OCI-LY7 (cell line): Measurements from ENCODE around the gene SDK2.

Experiments
- EZH2phosphoT487 ChIP-seq: fragments of 200-600 bp; sonication (generic); IDR thresholded peaks from 2 replicates; pipeline ENCODE4 v1.6.1; 2018; ENCODE audit warnings: low read depth, borderline replicate concordance, mild to moderate bottlenecking, mixed run types, antibody characterized with exemption, low read length, moderate library complexity, mixed read lengths
- TF ChIP-seq, protein P1 (sequence below): fragments of 200-600 bp; sonication (generic); conservative IDR thresholded peaks from 2 replicates; pipeline ENCODE4 v1.5.1; 2014; ENCODE audit warnings: mild to moderate bottlenecking, antibody characterized with exemption, low read length, moderate library complexity, mixed read lengths

- TF ChIP-seq, protein P1, sequence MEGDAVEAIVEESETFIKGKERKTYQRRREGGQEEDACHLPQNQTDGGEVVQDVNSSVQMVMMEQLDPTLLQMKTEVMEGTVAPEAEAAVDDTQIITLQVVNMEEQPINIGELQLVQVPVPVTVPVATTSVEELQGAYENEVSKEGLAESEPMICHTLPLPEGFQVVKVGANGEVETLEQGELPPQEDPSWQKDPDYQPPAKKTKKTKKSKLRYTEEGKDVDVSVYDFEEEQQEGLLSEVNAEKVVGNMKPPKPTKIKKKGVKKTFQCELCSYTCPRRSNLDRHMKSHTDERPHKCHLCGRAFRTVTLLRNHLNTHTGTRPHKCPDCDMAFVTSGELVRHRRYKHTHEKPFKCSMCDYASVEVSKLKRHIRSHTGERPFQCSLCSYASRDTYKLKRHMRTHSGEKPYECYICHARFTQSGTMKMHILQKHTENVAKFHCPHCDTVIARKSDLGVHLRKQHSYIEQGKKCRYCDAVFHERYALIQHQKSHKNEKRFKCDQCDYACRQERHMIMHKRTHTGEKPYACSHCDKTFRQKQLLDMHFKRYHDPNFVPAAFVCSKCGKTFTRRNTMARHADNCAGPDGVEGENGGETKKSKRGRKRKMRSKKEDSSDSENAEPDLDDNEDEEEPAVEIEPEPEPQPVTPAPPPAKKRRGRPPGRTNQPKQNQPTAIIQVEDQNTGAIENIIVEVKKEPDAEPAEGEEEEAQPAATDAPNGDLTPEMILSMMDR, result no peak
- no peak for TF ChIP-seq EZH2phosphoT487
Measured at GRCh38 chr17:73492821-73493814, 151.1 kb downstream of the SDK2 start.
